Measurements from ENCODE around the gene CENPE. TPM values are rescaled to one million over a fixed set of nuclear protein-coding genes. Genes with fewer than 3 reads are reported as not detected.

The CENPE gene
- total and polyA plus RNA-seq, 2 donors (not counting 3 experiments of a cell fraction or from before 2014, with no cell fraction given) = 1.7 to 50.8 TPM

DNA sequence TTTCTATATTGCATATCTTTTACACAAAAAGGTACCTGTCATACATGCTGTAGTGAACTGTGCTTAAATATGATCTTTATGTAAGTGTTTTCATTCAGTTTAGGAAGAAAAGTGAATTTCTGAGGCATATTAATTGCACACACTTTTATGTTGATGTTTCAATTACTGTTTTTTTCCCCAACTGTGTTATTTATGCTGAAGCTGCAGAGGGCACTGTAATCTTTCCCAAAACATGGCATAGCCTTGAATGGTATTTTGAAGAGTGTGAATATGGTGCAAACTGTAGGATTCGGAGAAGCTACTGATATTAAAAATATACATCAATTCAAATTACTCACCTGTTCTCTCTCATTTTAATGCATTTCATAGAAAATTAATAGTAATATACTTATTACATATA is 6.0 kb upstream of the CENPE start:
- CTCF ChIA-PET = interaction anchor here (0.6 to 1.9 kb wide), 8 partner anchors 26 to 714 kb away, joined by 3 to 36 read pairs (median 6); no protein-coding TSS in a partner anchor
- H3K79me2 ChIP-seq (ENCODE audit: control insufficient read depth, insufficient read depth, low read length) = no peaks in the 10 kb centered on the region
- H3K4me3 ChIP-seq (replicated peaks in 1 of 3; ENCODE audit: insufficient read depth in 1 of 3, low read depth in 1 of 3, low read length in 3 of 3) = no peak overlapping the region
- POLR2A ChIA-PET = no interaction called here
- no peaks in the 10 kb centered on the region for H4K20me1 ChIP-seq (replicated peaks; ENCODE audit: control insufficient read depth, extremely low read depth, insufficient read depth, low read length)
- peak; percentile 21 for DNase-seq (ENCODE audit: low read depth, low spot score)
- H3K4me1 ChIP-seq (ENCODE audit: control insufficient read depth, extremely low read depth, insufficient read depth, low read length) = no peaks in the 10 kb centered on the region
- no peak overlapping the region for H2AFZ ChIP-seq (ENCODE audit: low read depth, low read length)
- H3K9me1 ChIP-seq (replicated peaks; ENCODE audit: control insufficient read depth, extremely low read depth, insufficient read depth, low read length) = no peaks in the 10 kb centered on the region
- no peak overlapping the region for H3K27ac ChIP-seq (ENCODE audit: insufficient read depth, low read depth, low read length)
- intact Hi-C loops (cut with micrococcal nuclease) (loop anchor here (1.0 to 5.0 kb wide), 3 partner anchors 582 to 731 kb away; no protein-coding TSS in a partner anchor), dilution Hi-C loops (cut with MboI; ENCODE audit: extremely low pct_ligation_motif_present, low sequenced_read_pairs) (no loop called here)
- H3K4me2 ChIP-seq (ENCODE audit: insufficient read depth, low read length) = no peak overlapping the region
- TF ChIP-seq, protein P1, sequence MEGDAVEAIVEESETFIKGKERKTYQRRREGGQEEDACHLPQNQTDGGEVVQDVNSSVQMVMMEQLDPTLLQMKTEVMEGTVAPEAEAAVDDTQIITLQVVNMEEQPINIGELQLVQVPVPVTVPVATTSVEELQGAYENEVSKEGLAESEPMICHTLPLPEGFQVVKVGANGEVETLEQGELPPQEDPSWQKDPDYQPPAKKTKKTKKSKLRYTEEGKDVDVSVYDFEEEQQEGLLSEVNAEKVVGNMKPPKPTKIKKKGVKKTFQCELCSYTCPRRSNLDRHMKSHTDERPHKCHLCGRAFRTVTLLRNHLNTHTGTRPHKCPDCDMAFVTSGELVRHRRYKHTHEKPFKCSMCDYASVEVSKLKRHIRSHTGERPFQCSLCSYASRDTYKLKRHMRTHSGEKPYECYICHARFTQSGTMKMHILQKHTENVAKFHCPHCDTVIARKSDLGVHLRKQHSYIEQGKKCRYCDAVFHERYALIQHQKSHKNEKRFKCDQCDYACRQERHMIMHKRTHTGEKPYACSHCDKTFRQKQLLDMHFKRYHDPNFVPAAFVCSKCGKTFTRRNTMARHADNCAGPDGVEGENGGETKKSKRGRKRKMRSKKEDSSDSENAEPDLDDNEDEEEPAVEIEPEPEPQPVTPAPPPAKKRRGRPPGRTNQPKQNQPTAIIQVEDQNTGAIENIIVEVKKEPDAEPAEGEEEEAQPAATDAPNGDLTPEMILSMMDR (IDR thresholded peaks at IDR 0.05; ENCODE audit: extremely low read depth in 1 of 2, insufficient read depth in 1 of 2, low read depth in 1 of 2, low read length in 2 of 2) = peak; percentile 5 to 8
- TF ChIP-seq GATA2 (IDR thresholded peaks at IDR 0.05; ENCODE audit: insufficient read depth, insufficient read length, low read depth, low read length) = no peak
- BruUV-seq (replicated peaks) = no TSS peak
- no peak for FAIRE-seq
- peaks cover 0 to 2% of the 10 kb centered on the region in 2 experiments for H3K27me3 ChIP-seq (ENCODE audit: control insufficient read depth in 2 of 2, insufficient read depth in 2 of 2, low read length in 2 of 2)
- no peak overlapping the region for H3K9ac ChIP-seq (replicated peaks; ENCODE audit: extremely low read depth, insufficient read depth, low read length)
- H3K9me3 ChIP-seq (replicated peaks; ENCODE audit: control insufficient read depth, insufficient read depth, low read length) = no peaks in the 10 kb centered on the region
- no peaks in the 10 kb centered on the region for H3K36me3 ChIP-seq (ENCODE audit: control insufficient read depth in 2 of 2, extremely low read depth in 1 of 2, insufficient read depth in 2 of 2, low read length in 2 of 2)

DNA sequence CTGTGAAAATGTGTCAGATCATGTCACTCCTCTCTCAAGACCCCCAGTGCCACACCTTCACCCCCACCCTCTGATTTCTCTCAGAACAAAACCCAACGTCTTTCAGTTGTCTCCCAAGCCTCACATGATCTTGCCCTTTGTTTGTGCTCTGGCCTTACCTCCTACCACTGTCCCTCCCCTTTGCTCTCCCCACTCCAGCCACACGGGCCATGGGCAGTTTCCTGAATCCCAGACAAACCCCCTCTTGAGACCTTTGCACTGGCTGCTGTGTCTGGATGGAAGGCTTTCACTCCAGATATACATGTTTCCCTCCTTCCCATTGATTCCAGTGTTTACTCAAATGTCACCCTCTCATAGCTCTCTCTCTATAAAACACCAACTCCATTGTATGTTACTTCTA is 3.6 kb upstream of the CENPE start:
- no peaks in the 10 kb centered on the region for H3K9me3 ChIP-seq (replicated peaks; ENCODE audit: control insufficient read depth, insufficient read depth, low read length)
- TF ChIP-seq, protein P1 (IDR thresholded peaks at IDR 0.05; ENCODE audit: extremely low read depth in 1 of 2, insufficient read depth in 1 of 2, low read depth in 1 of 2, low read length in 2 of 2) = no peak
- TF ChIP-seq GATA2 (IDR thresholded peaks at IDR 0.05; ENCODE audit: insufficient read depth, insufficient read length, low read depth, low read length) (no peak), JUN (IDR thresholded peaks at IDR 0.05; ENCODE audit: borderline replicate concordance, insufficient read depth, insufficient read length, low read depth) (no peak), FOS (IDR thresholded peaks at IDR 0.05; ENCODE audit: borderline replicate concordance, insufficient read depth, low read length) (no peak), POLR2AphosphoS5 (IDR thresholded peaks at IDR 0.05; ENCODE audit: insufficient read depth, low read depth, low read length) (no peak), EZH2 (IDR thresholded peaks at IDR 0.05; ENCODE audit: borderline replicate concordance, low read depth, low read length, severe bottlenecking) (no peak), MYC (IDR thresholded peaks at IDR 0.05; ENCODE audit: low read depth, low read length) (no peak), POLR2A (IDR thresholded peaks at IDR 0.05; ENCODE audit: low read depth, low read length) (no peak)
- TF ChIP-seq, protein P2, sequence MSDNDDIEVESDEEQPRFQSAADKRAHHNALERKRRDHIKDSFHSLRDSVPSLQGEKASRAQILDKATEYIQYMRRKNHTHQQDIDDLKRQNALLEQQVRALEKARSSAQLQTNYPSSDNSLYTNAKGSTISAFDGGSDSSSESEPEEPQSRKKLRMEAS (IDR thresholded peaks at IDR 0.05; ENCODE audit: insufficient read depth, insufficient read length) = no peak
- no TSS peak for BruUV-seq (replicated peaks)
- no peak overlapping the region for H3K4me3 ChIP-seq (replicated peaks in 1 of 3; ENCODE audit: insufficient read depth in 1 of 3, low read depth in 1 of 3, low read length in 3 of 3)
- DNase-seq (ENCODE audit: low read depth, low spot score) (no peak), FAIRE-seq (no peak)
- no peak overlapping the region for H3K4me2 ChIP-seq (ENCODE audit: insufficient read depth, low read length)
- ChIA-PET CTCF (interaction anchor here (1.4 kb wide), 2 partner anchors 584 to 713 kb away, joined by 4 to 6 read pairs; no protein-coding TSS in a partner anchor), POLR2A (no interaction called here)
- H2AFZ ChIP-seq (ENCODE audit: low read depth, low read length) = no peak overlapping the region
- no peaks in the 10 kb centered on the region for H4K20me1 ChIP-seq (replicated peaks; ENCODE audit: control insufficient read depth, extremely low read depth, insufficient read depth, low read length)
- H3K9ac ChIP-seq (replicated peaks; ENCODE audit: extremely low read depth, insufficient read depth, low read length) = no peak overlapping the region
- peaks cover 0 to 2% of the 10 kb centered on the region in 2 experiments for H3K27me3 ChIP-seq (ENCODE audit: control insufficient read depth in 2 of 2, insufficient read depth in 2 of 2, low read length in 2 of 2)
- H3K9me1 ChIP-seq (replicated peaks; ENCODE audit: control insufficient read depth, extremely low read depth, insufficient read depth, low read length) = no peaks in the 10 kb centered on the region
- H3K27ac ChIP-seq (ENCODE audit: insufficient read depth, low read depth, low read length) = no peak overlapping the region
- dilution Hi-C loops (cut with MboI; ENCODE audit: extremely low pct_ligation_motif_present, low sequenced_read_pairs) (no loop called here), intact Hi-C loops (cut with micrococcal nuclease) (loop anchor here (5.0 kb wide), 1 partner anchor 716 kb away; no protein-coding TSS in a partner anchor)
- H3K79me2 ChIP-seq (ENCODE audit: control insufficient read depth, insufficient read depth, low read length) = peaks cover 13% of the 10 kb centered on the region
- H3K4me1 ChIP-seq (ENCODE audit: control insufficient read depth, extremely low read depth, insufficient read depth, low read length) = peaks cover 9% of the 10 kb centered on the region
- H3K36me3 ChIP-seq (ENCODE audit: control insufficient read depth in 2 of 2, extremely low read depth in 1 of 2, insufficient read depth in 2 of 2, low read length in 2 of 2) = no peaks in the 10 kb centered on the region

Data from endothelial cell of umbilical vein (primary cell).